NT2/D1 (cell line): ENCODE results near the gene MS4A10.
A peak's percentile ranks its signal among the peaks of the same experiment; 100 is the strongest.

Source experiments
- DNase-seq: peaks from one replicate; pipeline ENCODE4 v3.0.0-alpha.2; 2011; ENCODE audit warnings: low read depth, low spot score
- H3K27me3 ChIP-seq: 2 replicates; pipeline ENCODE4 v1.6.0; 2011; ENCODE audit warnings: mild to moderate bottlenecking; ENCODE audit not compliant: insufficient read length, insufficient read depth
- H3K36me3 ChIP-seq: 2 replicates; pipeline ENCODE4 v1.6.1; 2011; ENCODE audit warnings: mild to moderate bottlenecking, low read length, mixed read lengths; ENCODE audit not compliant: insufficient read depth, insufficient read length
- H3K4me1 ChIP-seq: 2 replicates; pipeline ENCODE4 v1.5.1; 2011; ENCODE audit not compliant: insufficient read depth, insufficient read length
- H3K4me3 ChIP-seq: 2 replicates; pipeline ENCODE4 v1.5.1; 2011; ENCODE audit warnings: low read depth; ENCODE audit not compliant: insufficient read length
- H3K9ac ChIP-seq: 2 replicates; pipeline ENCODE4 v1.6.0; 2011; ENCODE audit warnings: low read depth; ENCODE audit not compliant: insufficient read length
- H3K9me3 ChIP-seq: 2 replicates; pipeline ENCODE4 v1.5.1; 2011; ENCODE audit warnings: mild to moderate bottlenecking, low read length; ENCODE audit not compliant: insufficient read depth
- SUZ12 ChIP-seq: IDR thresholded peaks from 2 replicates; pipeline ENCODE4 v1.6.1; 2011; ENCODE audit not compliant: insufficient read length, insufficient read depth; ENCODE audit errors: extremely low read depth
- YY1 ChIP-seq: IDR thresholded peaks from 2 replicates; pipeline ENCODE4 v1.6.1; 2011; ENCODE audit not compliant: insufficient read length, insufficient read depth
- ZNF274 ChIP-seq: IDR thresholded peaks from 2 replicates; pipeline ENCODE4 v1.6.1; 2011; ENCODE audit warnings: mild to moderate bottlenecking, low read depth, low read length

Gene MS4A10

GRCh38 chr11:60788401-60789125, 3.4 kb downstream of the MS4A10 start:
- TF ChIP-seq ZNF274 (no peak), SUZ12 (no peak), YY1 (no peak)
- Histone ChIP-seq H3K27me3 (no peaks in the 10 kb centered on the region), H3K9ac (no peak overlapping the region), H3K9me3 (peaks cover 34% of the 10 kb centered on the region; the same call in 1 of the 2 replicates), H3K4me3 (no peak overlapping the region), H3K36me3 (no peaks in the 10 kb centered on the region), H3K4me1 (peaks cover 5% of the 10 kb centered on the region)
- DNase-seq: no peak

- Histone ChIP-seq H3K9ac (no peak overlapping the region), H3K27me3 (no peaks in the 10 kb centered on the region), H3K4me1 (peaks cover 5% of the 10 kb centered on the region), H3K4me3 (no peak overlapping the region), H3K9me3 (peaks cover 34% of the 10 kb centered on the region; the same call in 1 of the 2 replicates), H3K36me3 (no peaks in the 10 kb centered on the region)
- TF ChIP-seq SUZ12 (no peak), ZNF274 (no peak), YY1 (no peak)
- no peak for DNase-seq
Observed at GRCh38 chr11:60790726-60791125, 5.6 kb downstream of the MS4A10 start.

DNA sequence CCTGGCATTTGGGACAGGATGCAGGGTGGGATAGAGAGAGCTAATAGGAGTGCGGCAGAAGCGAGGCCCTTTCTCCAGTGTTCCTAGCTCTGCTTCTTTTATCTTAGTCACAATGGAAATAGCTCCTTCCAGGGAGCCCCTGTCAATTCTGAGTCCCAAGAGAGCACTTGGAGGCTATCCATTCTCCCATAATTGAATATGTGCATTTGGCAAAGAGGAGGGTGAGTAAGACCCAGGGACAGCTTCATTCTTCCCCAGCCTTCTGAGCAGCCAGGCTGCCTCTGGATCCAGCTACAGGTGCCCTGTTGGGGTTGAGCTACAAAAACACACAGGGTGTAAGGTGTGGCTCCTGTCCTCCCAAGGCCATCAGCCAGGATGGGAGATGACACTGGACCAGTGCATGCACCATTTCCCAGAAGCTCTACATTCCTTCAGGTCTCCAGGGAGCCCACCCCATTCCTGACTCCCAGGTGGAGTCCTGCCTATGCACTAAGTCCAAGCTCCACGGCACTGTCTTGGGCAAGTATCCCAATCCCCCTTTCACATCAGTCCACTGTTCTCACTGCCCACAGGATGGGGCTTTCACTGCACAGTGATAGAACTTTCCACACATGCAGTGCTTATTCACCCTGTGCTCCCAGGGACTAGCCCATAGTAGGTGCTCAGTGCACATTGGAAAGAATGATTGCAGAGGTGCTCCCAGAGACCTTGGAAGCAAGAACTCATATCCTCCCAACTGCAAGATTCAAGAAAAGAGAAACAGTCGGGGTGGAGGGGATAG, 6.2 kb downstream of the MS4A10 start:
- H3K9ac ChIP-seq: no peak overlapping the region
- H3K9me3 ChIP-seq: peaks cover 34% of the 10 kb centered on the region; the same call in 1 of the 2 replicates
- no peak for TF ChIP-seq SUZ12
- TF ChIP-seq YY1: no peak
- 0 out of 2 replicates have a peak, but pooled peaks have one; percentile 36 for TF ChIP-seq ZNF274
- DNase-seq: no peak
- H3K36me3 ChIP-seq: no peaks in the 10 kb centered on the region
- no peaks in the 10 kb centered on the region for H3K27me3 ChIP-seq
- no peaks in the 10 kb centered on the region for H3K4me1 ChIP-seq
- H3K4me3 ChIP-seq: no peak overlapping the region

DNA sequence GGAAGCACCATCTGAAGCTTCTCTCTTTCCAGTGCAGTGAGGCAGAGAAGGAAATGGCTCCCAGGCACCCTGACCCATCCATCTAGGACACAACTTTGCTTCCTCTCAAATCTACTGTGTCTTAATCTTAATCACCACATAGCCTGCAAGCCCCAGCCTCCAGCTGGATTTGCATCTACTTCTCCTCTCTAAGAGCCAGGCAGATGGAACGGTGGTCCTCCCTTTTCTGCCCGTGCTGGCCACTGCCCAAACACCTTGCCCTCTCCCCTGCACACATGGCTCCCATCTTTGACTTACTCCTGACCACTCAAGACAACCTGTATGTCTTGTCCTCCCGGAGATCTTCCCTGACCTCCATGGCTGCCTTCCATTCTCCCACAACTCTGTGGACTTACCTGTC, 7.4 kb downstream of the MS4A10 start:
- H3K9me3 ChIP-seq: peaks cover 34% of the 10 kb centered on the region; the same call in 1 of the 2 replicates
- no peak overlapping the region for H3K4me3 ChIP-seq
- TF ChIP-seq SUZ12 (no peak), ZNF274 (no peak), YY1 (no peak)
- no peak overlapping the region for H3K9ac ChIP-seq
- no peak for DNase-seq
- no peaks in the 10 kb centered on the region for H3K27me3 ChIP-seq
- no peaks in the 10 kb centered on the region for H3K4me1 ChIP-seq
- H3K36me3 ChIP-seq: no peaks in the 10 kb centered on the region

DNA sequence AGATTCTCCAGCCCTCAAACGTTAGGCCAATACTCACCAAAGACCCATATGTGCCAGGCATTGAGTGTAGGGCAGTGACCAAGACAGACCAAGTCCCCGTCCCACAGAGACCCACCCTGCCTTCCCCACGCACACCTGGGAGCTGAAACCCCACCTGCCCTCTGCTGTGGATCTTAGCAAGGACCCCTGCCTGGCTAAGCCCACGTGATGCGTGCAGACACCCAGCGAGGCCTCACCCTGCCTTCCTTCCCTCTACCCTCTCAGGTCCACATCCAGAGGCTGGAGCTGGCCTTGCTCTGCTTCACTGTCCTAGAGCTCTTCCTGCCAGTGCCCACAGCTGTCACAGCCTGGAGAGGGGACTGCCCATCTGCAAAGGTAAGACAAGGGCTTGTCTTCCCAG, 10.2 kb downstream of the MS4A10 start:
- Histone ChIP-seq H3K9me3 (peaks cover 31% of the 10 kb centered on the region; the same call in 1 of the 2 replicates), H3K9ac (no peak overlapping the region), H3K4me3 (no peak overlapping the region), H3K27me3 (no peaks in the 10 kb centered on the region), H3K4me1 (no peaks in the 10 kb centered on the region), H3K36me3 (no peaks in the 10 kb centered on the region)
- TF ChIP-seq SUZ12 (no peak), YY1 (no peak), ZNF274 (no peak)
- DNase-seq: no peak

DNA sequence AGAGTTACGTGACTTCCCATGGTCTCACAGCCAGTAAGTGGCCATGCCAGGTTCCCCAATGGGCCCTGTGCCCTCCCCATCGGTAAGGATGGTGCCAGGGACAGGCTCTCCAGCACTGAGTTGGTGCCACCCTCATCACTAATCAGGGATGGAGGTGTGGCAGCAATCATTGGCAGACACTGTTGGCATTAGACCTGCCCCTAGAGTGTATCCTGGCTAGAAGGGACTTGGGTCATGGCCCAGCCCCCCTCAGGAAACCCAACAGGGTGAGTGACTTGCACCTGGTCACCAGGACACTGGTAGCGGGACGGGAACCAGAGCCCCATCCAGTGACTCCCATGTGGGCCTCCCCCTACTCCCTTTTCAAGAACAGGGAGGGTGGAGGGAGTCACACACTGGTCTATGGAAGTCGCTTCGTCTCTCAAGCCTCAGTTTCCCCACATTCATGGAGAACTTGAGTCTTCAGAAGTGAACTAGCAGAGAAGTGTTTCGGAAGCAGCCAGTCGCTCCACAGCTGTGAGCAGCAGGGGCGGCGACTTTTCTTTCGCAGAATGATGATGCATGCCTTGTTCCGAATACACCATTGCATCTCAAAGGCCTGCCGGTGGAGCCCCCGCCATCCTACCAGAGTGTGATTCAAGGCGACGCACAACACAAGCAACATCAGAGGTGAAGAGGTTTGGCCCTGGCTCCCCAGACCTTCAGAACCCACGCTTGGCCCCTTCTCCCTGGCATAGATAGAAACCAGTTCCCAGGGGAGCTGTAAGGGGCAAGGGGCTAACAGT, 12.9 kb downstream of the MS4A10 start:
- no peak for DNase-seq
- Histone ChIP-seq H3K9me3 (peaks cover 3% of the 10 kb centered on the region; the same call in 1 of the 2 replicates), H3K36me3 (no peaks in the 10 kb centered on the region), H3K9ac (no peak overlapping the region), H3K4me3 (no peak overlapping the region), H3K4me1 (no peaks in the 10 kb centered on the region), H3K27me3 (no peaks in the 10 kb centered on the region)
- TF ChIP-seq ZNF274 (no peak), YY1 (no peak), SUZ12 (no peak)

- Histone ChIP-seq H3K4me1 (no peaks in the 10 kb centered on the region), H3K36me3 (no peaks in the 10 kb centered on the region), H3K9ac (no peak overlapping the region), H3K9me3 (no peaks in the 10 kb centered on the region), H3K27me3 (no peaks in the 10 kb centered on the region), H3K4me3 (no peak overlapping the region)
- no peak for TF ChIP-seq SUZ12
- no peak for TF ChIP-seq YY1
- no peak for TF ChIP-seq ZNF274
- no peak for DNase-seq
Observed at GRCh38 chr11:60798631-60799030, 13.5 kb downstream of the MS4A10 start.
